Neural cell (in vitro differentiated cells): ENCODE data around the gene PJA1. TPM values are rescaled to one million over a fixed set of nuclear protein-coding genes. Genes with fewer than 3 reads are reported as not detected.

Source experiments
- H2AFZ ChIP-seq: fragments of 200-600, 300-800 bp; sonication (generic), shearing (Covaris generic); 2 replicates; pipeline ENCODE4 v1.6.0; 2014; ENCODE audit warnings: low read depth, mild to moderate bottlenecking, antibody characterized with exemption, low read length, moderate library complexity
- H3F3A ChIP-seq: fragments of 200-600 bp; shearing (Covaris generic); 2 replicates; pipeline ENCODE4 v1.6.1; 2016; ENCODE audit warnings: mild to moderate bottlenecking, moderate library complexity, mixed read lengths, antibody characterized with exemption, low read length; ENCODE audit not compliant: insufficient read depth, poor library complexity, severe bottlenecking
- H3K27ac ChIP-seq: fragments of 200-600, 300-800 bp; sonication (generic), shearing (Covaris generic); 2 replicates; pipeline ENCODE4 v1.5.1; 2014; ENCODE audit warnings: mild to moderate bottlenecking, low read length, moderate library complexity
- H3K27me3 ChIP-seq: fragments of 300-800, 200-600 bp; sonication (generic), shearing (Covaris generic); 2 replicates; pipeline ENCODE4 v1.6.0; 2014; ENCODE audit warnings: mild to moderate bottlenecking, low read depth, low read length, moderate library complexity; ENCODE audit not compliant: insufficient read depth
- H3K36me3 ChIP-seq: fragments of 300-800, 200-600 bp; sonication (generic), shearing (Covaris generic); 2 replicates; pipeline ENCODE4 v1.5.1; 2014; ENCODE audit warnings: mild to moderate bottlenecking, antibody characterized with exemption, low read length, moderate library complexity; ENCODE audit not compliant: insufficient read depth
- H3K4me2 ChIP-seq: fragments of 300-800, 200-600 bp; sonication (generic), shearing (Covaris generic); 2 replicates; pipeline ENCODE4 v1.6.0; 2014; ENCODE audit warnings: mild to moderate bottlenecking, low read length
- H3K4me3 ChIP-seq: fragments of 300-800, 200-600 bp; sonication (generic), shearing (Covaris generic); 2 replicates; pipeline ENCODE4 v1.5.1; 2014; ENCODE audit warnings: mild to moderate bottlenecking, low read length, moderate library complexity
- H3K79me2 ChIP-seq: fragments of 200-600 bp; shearing (Covaris generic); replicated peaks from 2 replicates; pipeline ENCODE4 v1.6.0; 2014; ENCODE audit warnings: mild to moderate bottlenecking, low read length, moderate library complexity; ENCODE audit not compliant: insufficient read depth
- H3K9ac ChIP-seq: fragments of 300-800, 200-600 bp; sonication (generic), shearing (Covaris generic); 2 replicates; pipeline ENCODE4 v1.6.1; 2016; ENCODE audit warnings: mild to moderate bottlenecking, low read length, mixed read lengths
- H3K9me2 ChIP-seq: fragments of 200-600 bp; shearing (Covaris generic); 2 replicates; pipeline ENCODE4 v1.6.1; 2016; ENCODE audit warnings: mild to moderate bottlenecking, low read length, mixed read lengths; ENCODE audit not compliant: insufficient read depth
- H3K9me3 ChIP-seq: fragments of 200-600, 300-800 bp; sonication (generic), shearing (Covaris generic); 2 replicates; pipeline ENCODE4 v1.6.1; 2016; ENCODE audit warnings: mild to moderate bottlenecking, mixed run types, low read length, moderate library complexity, mixed read lengths
- H4K20me1 ChIP-seq: fragments of 200-600 bp; shearing (Covaris generic); 2 replicates; pipeline ENCODE4 v1.6.1; 2016; ENCODE audit warnings: mild to moderate bottlenecking, mixed run types; ENCODE audit not compliant: insufficient read depth
- CTCF ChIP-seq: fragments of 450-650 bp; IDR thresholded peaks from 2 replicates; pipeline ENCODE4 v1.5.1; 2014; ENCODE audit warnings: antibody characterized with exemption, mild to moderate bottlenecking, moderate library complexity; ENCODE audit not compliant: poor library complexity, severe bottlenecking
- EP300 ChIP-seq: fragments of 450-650 bp; conservative IDR thresholded peaks from 2 replicates; pipeline ENCODE4 v1.6.1; 2014; ENCODE audit warnings: antibody characterized with exemption, mild to moderate bottlenecking, moderate library complexity; ENCODE audit not compliant: poor library complexity, severe bottlenecking
- EZH2 ChIP-seq: fragments of 200-600, 300-800 bp; shearing (Covaris generic), sonication (generic); IDR thresholded peaks from 2 replicates; pipeline ENCODE4 v1.6.1; 2014; ENCODE audit warnings: antibody characterized with exemption, low read length, borderline replicate concordance, mild to moderate bottlenecking; ENCODE audit not compliant: insufficient read depth, poor library complexity, severe bottlenecking
- MXI1 ChIP-seq: fragments of 450-650 bp; conservative IDR thresholded peaks from 2 replicates; pipeline ENCODE4 v1.6.1; 2014; ENCODE audit warnings: antibody characterized with exemption, mild to moderate bottlenecking; ENCODE audit not compliant: poor library complexity, severe bottlenecking
- POLR2AphosphoS5 ChIP-seq: IDR thresholded peaks from 2 replicates; pipeline ENCODE4 v1.6.1; 2012
- RAD21 ChIP-seq: fragments of 450-650 bp; conservative IDR thresholded peaks from 2 replicates; pipeline ENCODE4 v1.6.1; 2014; ENCODE audit warnings: antibody characterized with exemption, mild to moderate bottlenecking, moderate library complexity
- SMC3 ChIP-seq: fragments of 450-650 bp; conservative IDR thresholded peaks from 2 replicates; pipeline ENCODE4 v1.6.1; 2014; ENCODE audit warnings: antibody characterized with exemption, mild to moderate bottlenecking, moderate library complexity; ENCODE audit not compliant: poor library complexity
- TAF1 ChIP-seq: IDR thresholded peaks from 2 replicates; pipeline ENCODE4 v1.6.1; 2012; ENCODE audit warnings: low read depth
- polyA plus RNA-seq: library from polyadenylated mRNA; depleted of rRNA; stranded (reverse); fragments of >200 nt; gene quantifications from 2 replicates; pipeline ENCODE4 v1.2.3, GENCODE V29; 2014
- TF ChIP-seq, protein P1 (sequence below): IDR thresholded peaks from 2 replicates; pipeline ENCODE4 v1.6.1; 2012; ENCODE audit warnings: borderline replicate concordance

Gene PJA1
- polyA plus RNA-seq, 1 donor from 2014 or later = 214 TPM

DNA sequence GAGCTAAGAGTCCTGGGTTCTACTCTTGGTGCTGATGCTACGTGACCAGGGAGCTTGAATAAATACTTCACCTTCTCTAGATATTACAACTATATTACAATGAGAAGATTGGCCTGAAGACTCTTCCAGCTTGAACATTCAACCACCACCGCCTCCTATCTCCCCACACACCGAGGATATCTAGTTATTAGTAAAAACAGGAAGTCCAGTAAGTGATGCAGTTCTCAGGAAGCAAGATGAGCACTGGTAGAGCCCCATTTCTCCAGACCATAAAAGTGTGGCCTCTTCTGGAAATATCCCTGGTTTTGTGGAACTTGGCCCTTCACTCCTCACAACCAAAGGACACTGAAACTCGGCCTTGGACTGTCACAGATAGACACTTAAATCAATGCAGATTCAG, 18.5 kb downstream of the PJA1 start:
- TF ChIP-seq MXI1 (no peak), CTCF (no peak), EP300 (no peak), POLR2AphosphoS5 (no peak), TAF1 (no peak), EZH2 (no peak), SMC3 (no peak), RAD21 (no peak)
- TF ChIP-seq, protein P1, sequence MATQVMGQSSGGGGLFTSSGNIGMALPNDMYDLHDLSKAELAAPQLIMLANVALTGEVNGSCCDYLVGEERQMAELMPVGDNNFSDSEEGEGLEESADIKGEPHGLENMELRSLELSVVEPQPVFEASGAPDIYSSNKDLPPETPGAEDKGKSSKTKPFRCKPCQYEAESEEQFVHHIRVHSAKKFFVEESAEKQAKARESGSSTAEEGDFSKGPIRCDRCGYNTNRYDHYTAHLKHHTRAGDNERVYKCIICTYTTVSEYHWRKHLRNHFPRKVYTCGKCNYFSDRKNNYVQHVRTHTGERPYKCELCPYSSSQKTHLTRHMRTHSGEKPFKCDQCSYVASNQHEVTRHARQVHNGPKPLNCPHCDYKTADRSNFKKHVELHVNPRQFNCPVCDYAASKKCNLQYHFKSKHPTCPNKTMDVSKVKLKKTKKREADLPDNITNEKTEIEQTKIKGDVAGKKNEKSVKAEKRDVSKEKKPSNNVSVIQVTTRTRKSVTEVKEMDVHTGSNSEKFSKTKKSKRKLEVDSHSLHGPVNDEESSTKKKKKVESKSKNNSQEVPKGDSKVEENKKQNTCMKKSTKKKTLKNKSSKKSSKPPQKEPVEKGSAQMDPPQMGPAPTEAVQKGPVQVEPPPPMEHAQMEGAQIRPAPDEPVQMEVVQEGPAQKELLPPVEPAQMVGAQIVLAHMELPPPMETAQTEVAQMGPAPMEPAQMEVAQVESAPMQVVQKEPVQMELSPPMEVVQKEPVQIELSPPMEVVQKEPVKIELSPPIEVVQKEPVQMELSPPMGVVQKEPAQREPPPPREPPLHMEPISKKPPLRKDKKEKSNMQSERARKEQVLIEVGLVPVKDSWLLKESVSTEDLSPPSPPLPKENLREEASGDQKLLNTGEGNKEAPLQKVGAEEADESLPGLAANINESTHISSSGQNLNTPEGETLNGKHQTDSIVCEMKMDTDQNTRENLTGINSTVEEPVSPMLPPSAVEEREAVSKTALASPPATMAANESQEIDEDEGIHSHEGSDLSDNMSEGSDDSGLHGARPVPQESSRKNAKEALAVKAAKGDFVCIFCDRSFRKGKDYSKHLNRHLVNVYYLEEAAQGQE = no peak
- no peaks in the 10 kb centered on the region for H3K36me3 ChIP-seq
- H2AFZ ChIP-seq = no peak overlapping the region
- H4K20me1 ChIP-seq = no peaks in the 10 kb centered on the region
- H3F3A ChIP-seq = no peaks in the 10 kb centered on the region
- H3K79me2 ChIP-seq = no peaks in the 10 kb centered on the region
- no peaks in the 10 kb centered on the region for H3K9me2 ChIP-seq
- no peak overlapping the region for H3K4me2 ChIP-seq
- H3K9me3 ChIP-seq = no peaks in the 10 kb centered on the region
- no peak overlapping the region for H3K4me3 ChIP-seq
- no peak overlapping the region for H3K9ac ChIP-seq
- H3K27ac ChIP-seq = no peak overlapping the region
- no peaks in the 10 kb centered on the region for H3K27me3 ChIP-seq

DNA sequence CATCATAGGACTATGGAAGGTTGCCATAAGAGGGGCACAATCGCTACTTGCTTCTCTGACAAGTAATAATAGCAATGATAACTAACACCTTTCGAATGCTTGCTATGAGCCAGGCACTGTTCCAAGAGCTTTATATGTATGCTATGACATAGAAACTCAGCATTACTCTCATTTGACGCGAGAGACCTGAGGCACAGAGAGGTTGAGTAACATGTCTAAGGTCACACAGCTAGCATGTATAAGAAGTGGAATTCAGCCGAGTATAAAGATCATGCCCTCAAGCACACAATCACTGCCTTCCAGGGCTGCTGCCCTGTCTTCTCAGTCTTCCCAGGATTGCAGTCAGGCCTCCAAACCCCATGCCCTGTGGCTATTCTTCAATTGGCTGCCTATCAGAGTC, 19.5 kb downstream of the PJA1 start:
- H3K36me3 ChIP-seq = no peaks in the 10 kb centered on the region
- no peaks in the 10 kb centered on the region for H3K27me3 ChIP-seq
- no peak overlapping the region for H3K27ac ChIP-seq
- H2AFZ ChIP-seq = no peak overlapping the region
- H3K4me2 ChIP-seq = no peak overlapping the region
- H3K9me3 ChIP-seq = no peaks in the 10 kb centered on the region
- no peak overlapping the region for H3K9ac ChIP-seq
- no peaks in the 10 kb centered on the region for H4K20me1 ChIP-seq
- TF ChIP-seq POLR2AphosphoS5 = no peak
- TF ChIP-seq, protein P1 = no peak
- no peak for TF ChIP-seq EZH2
- no peaks in the 10 kb centered on the region for H3K9me2 ChIP-seq
- H3K4me3 ChIP-seq = no peak overlapping the region
- no peaks in the 10 kb centered on the region for H3F3A ChIP-seq
- H3K79me2 ChIP-seq = no peaks in the 10 kb centered on the region
